WI38 (cell line): ENCODE results near the gene BCAS3.
A peak's percentile ranks its signal among the peaks of the same experiment; 100 is the strongest.

Experiments used
- H3K4me3 ChIP-seq: 2 replicates; pipeline ENCODE4 v1.5.1; 2011; ENCODE audit warnings: low read depth, mild to moderate bottlenecking, control low read depth, low read length
- CTCF ChIP-seq: IDR thresholded peaks from 2 replicates; pipeline ENCODE4 v1.5.1; 2012; ENCODE audit warnings: low read depth, mild to moderate bottlenecking, control low read depth, low read length

The BCAS3 gene

DNA sequence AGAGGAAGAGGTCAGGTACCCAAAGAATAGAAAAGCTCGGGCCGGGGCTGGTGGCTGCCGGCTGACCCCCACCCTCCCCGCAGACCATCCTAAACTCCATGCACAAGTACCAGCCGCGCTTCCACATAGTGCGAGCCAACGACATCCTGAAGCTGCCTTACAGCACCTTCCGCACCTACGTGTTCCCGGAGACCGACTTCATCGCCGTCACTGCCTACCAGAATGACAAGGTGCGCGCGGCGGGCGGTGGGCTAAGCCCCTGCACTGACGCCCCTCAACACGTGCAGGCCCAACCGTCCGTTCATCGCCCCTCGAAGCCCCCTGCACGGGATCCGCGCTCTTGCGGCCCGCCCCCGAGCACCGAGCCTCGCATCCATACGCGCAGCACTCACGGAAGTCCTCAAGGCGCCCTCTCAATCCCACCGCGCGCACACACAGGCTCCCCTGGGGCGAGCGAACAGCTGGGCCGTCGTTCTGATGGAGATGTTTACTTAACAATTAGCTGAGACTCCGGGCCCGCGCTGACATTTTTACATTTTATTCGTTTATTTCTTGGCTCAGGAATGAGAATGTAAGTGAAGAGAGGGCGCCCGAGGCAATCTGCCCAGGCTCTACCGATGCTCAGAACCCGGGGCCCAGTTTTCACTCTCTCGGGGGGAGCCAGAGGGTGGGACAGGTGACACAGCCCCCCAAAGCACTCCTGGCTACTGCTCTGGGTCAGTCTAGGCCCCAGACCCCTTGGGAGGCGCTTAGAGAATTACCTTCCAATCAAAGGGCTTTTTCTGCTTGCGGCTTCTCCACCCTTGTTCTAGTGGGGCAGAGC, 725.5 kb downstream of the BCAS3 start:
- no peak for TF ChIP-seq CTCF

DNA sequence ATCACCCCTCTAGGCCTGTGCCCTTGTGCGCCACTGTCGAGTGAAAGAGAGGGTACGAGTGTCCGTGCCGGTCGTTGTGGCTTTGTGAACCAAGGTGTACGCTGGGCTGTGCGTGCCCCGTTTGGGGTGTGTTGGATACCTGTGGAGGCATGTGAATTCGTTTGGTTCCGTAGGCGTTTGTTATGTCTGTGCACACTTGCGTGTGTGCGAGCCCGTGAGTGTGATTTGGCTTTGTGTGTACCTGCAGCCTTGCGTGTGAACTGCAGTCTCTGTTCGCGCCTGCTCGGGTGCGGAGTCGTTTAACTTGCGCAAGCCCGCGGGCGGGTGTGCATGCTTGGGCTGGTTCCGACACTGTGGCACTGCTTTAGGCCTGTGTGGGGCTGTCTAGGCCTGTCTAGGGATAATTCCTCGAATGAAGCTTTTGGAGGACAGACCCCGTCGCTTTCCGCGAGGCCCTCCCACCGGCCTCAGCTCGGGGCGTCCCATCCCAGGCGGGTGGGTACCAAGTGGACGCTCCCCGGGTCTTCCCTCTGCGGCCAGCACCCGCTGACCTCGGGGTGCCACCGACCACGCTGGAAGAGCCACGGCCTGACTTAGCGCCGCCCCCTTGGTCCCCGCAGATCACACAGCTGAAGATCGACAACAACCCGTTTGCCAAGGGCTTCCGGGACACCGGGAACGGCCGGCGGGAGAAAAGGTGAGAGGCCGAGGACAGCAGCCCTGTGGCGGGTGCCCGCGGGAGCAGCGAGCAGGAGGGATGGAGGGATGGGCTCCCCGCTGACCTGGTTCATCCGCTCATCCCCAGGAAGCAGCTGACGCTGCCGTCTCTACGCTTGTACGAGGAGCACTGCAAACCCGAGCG, 726.4 kb downstream of the BCAS3 start:
- TF ChIP-seq CTCF, result no peak
- peak overlapping the region; percentile 98 for H3K4me3 ChIP-seq

More for the DNA sequence above, 725.5 kb downstream of the BCAS3 start:
- peak overlapping the region; percentile 98 for H3K4me3 ChIP-seq

- TF ChIP-seq CTCF, result no peak
- peak overlapping the region; percentile 98 for H3K4me3 ChIP-seq
Observed at GRCh38 chr17:61404663-61404912, 726.9 kb downstream of the BCAS3 start.

DNA sequence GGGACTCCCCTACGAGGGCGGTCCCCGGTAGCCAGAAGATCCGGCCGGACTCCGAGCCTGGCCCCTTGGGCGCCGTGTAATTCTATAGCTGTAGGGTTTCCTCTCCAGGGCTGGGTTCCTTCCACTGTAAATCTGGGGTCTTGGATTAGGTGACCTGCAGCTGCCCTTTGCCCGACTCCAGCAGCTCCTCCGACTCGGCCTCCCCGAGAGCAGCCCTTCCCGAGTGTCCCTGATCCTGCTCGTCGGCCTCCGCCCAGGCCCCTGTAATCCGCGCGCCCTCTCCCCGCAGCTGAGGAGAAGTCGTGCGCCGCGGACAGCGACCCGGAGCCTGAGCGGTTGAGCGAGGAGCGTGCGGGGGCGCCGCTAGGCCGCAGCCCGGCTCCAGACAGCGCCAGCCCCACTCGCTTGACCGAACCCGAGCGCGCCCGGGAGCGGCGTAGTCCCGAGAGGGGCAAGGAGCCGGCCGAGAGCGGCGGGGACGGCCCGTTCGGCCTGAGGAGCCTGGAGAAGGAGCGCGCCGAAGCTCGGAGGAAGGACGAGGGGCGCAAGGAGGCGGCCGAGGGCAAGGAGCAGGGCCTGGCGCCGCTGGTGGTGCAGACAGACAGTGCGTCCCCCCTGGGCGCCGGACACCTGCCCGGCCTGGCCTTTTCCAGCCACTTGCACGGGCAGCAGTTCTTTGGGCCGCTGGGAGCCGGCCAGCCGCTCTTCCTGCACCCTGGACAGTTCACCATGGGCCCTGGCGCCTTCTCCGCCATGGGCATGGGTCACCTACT, 727.4 kb downstream of the BCAS3 start:
- H3K4me3 ChIP-seq, result peak overlapping the region; percentile 98
- no peak for TF ChIP-seq CTCF

GRCh38 chr17:61405686-61406536, 728.3 kb downstream of the BCAS3 start:
- TF ChIP-seq CTCF, result no peak

GRCh38 chr17:61406537-61406845, 728.8 kb downstream of the BCAS3 start:
- H3K4me3 ChIP-seq, result peak overlapping the region; percentile 98
- no peak for TF ChIP-seq CTCF

More at GRCh38 chr17:61405686-61406536, 728.3 kb downstream of the BCAS3 start:
- H3K4me3 ChIP-seq, result peak overlapping the region; percentile 98
